ENCODE results near the gene PARD3. TPM values are rescaled to one million over a fixed set of nuclear protein-coding genes. Genes with fewer than 3 reads are reported as not detected.

PARD3 gene
- polyA plus RNA-seq, 1 donor from 2014 or later = 12.4 TPM

GRCh38 chr10:34433241-34434076 is 381.6 kb downstream of the PARD3 start:
- peaks cover 3% of the 10 kb centered on the region for H3F3A ChIP-seq (ENCODE audit: insufficient read depth, low read length, poor library complexity, severe bottlenecking)
- H3K27me3 ChIP-seq (ENCODE audit: insufficient read depth, low read depth, low read length) = no peaks in the 10 kb centered on the region
- no peak for TF ChIP-seq POLR2AphosphoS5 (IDR thresholded peaks at IDR 0.05)
- TF ChIP-seq EZH2 (IDR thresholded peaks at IDR 0.05; ENCODE audit: borderline replicate concordance, insufficient read depth, low read length, poor library complexity, severe bottlenecking) = no peak
- TF ChIP-seq REST (IDR thresholded peaks at IDR 0.05; ENCODE audit: borderline replicate concordance) = no peak
- no peak for TF ChIP-seq TAF1 (IDR thresholded peaks at IDR 0.05; ENCODE audit: low read depth)
- TF ChIP-seq SMC3 (conservative IDR thresholded peaks at IDR 0.05; ENCODE audit: poor library complexity) = no peak
- no peak for TF ChIP-seq CTCF (IDR thresholded peaks at IDR 0.05; ENCODE audit: poor library complexity, severe bottlenecking)
- no peak for TF ChIP-seq MXI1 (conservative IDR thresholded peaks at IDR 0.05; ENCODE audit: poor library complexity, severe bottlenecking)
- TF ChIP-seq EP300 (conservative IDR thresholded peaks at IDR 0.05; ENCODE audit: poor library complexity, severe bottlenecking) = no peak
- no peak for TF ChIP-seq RAD21 (conservative IDR thresholded peaks at IDR 0.05)
- no peaks in the 10 kb centered on the region for H3K9me2 ChIP-seq (ENCODE audit: insufficient read depth, low read length)
- no peaks in the 10 kb centered on the region for H4K20me1 ChIP-seq (ENCODE audit: insufficient read depth)
- H3K9ac ChIP-seq (ENCODE audit: low read length) = no peak overlapping the region
- no peaks in the 10 kb centered on the region for H3K79me2 ChIP-seq (replicated peaks; ENCODE audit: insufficient read depth, low read length)
- H3K27ac ChIP-seq (ENCODE audit: low read length) = no peak overlapping the region
- H3K9me3 ChIP-seq (ENCODE audit: low read length) = no peaks in the 10 kb centered on the region
- H3K4me2 ChIP-seq (ENCODE audit: low read length) = no peak overlapping the region
- no peaks in the 10 kb centered on the region for H3K36me3 ChIP-seq (ENCODE audit: insufficient read depth, low read length)
- H3K4me3 ChIP-seq (ENCODE audit: low read length) = no peak overlapping the region
- no peak overlapping the region for H2AFZ ChIP-seq (ENCODE audit: low read depth, low read length)

GRCh38 chr10:34432589-34432988 is 382.5 kb downstream of the PARD3 start:
- no peaks in the 10 kb centered on the region for H3K27me3 ChIP-seq (ENCODE audit: insufficient read depth, low read depth, low read length)
- H2AFZ ChIP-seq (ENCODE audit: low read depth, low read length) = no peak overlapping the region
- no peak overlapping the region for H3K4me2 ChIP-seq (ENCODE audit: low read length)
- no peak overlapping the region for H3K9ac ChIP-seq (ENCODE audit: low read length)
- H3F3A ChIP-seq (ENCODE audit: insufficient read depth, low read length, poor library complexity, severe bottlenecking) = peaks cover 6% of the 10 kb centered on the region
- H3K9me2 ChIP-seq (ENCODE audit: insufficient read depth, low read length) = no peaks in the 10 kb centered on the region
- no peaks in the 10 kb centered on the region for H4K20me1 ChIP-seq (ENCODE audit: insufficient read depth)
- no peaks in the 10 kb centered on the region for H3K79me2 ChIP-seq (replicated peaks; ENCODE audit: insufficient read depth, low read length)
- H3K36me3 ChIP-seq (ENCODE audit: insufficient read depth, low read length) = no peaks in the 10 kb centered on the region
- H3K9me3 ChIP-seq (ENCODE audit: low read length) = no peaks in the 10 kb centered on the region
- no peak for TF ChIP-seq EZH2 (IDR thresholded peaks at IDR 0.05; ENCODE audit: borderline replicate concordance, insufficient read depth, low read length, poor library complexity, severe bottlenecking)
- no peak for TF ChIP-seq TAF1 (IDR thresholded peaks at IDR 0.05; ENCODE audit: low read depth)
- no peak for TF ChIP-seq SMC3 (conservative IDR thresholded peaks at IDR 0.05; ENCODE audit: poor library complexity)
- TF ChIP-seq RAD21 (conservative IDR thresholded peaks at IDR 0.05) = no peak
- no peak for TF ChIP-seq REST (IDR thresholded peaks at IDR 0.05; ENCODE audit: borderline replicate concordance)
- no peak for TF ChIP-seq CTCF (IDR thresholded peaks at IDR 0.05; ENCODE audit: poor library complexity, severe bottlenecking)
- no peak for TF ChIP-seq EP300 (conservative IDR thresholded peaks at IDR 0.05; ENCODE audit: poor library complexity, severe bottlenecking)
- TF ChIP-seq POLR2AphosphoS5 (IDR thresholded peaks at IDR 0.05) = no peak
- TF ChIP-seq MXI1 (conservative IDR thresholded peaks at IDR 0.05; ENCODE audit: poor library complexity, severe bottlenecking) = no peak
- H3K4me3 ChIP-seq (ENCODE audit: low read length) = no peak overlapping the region
- peak overlapping the region; percentile 3 for H3K27ac ChIP-seq (ENCODE audit: low read length)
